ENCODE measurements around the gene RETNLB.

- TF ChIP-seq CTCF (conservative IDR thresholded peaks at IDR 0.05) (no peak), EZH2 (IDR thresholded peaks at IDR 0.05; ENCODE audit: low read depth) (no peak)
Measured at GRCh38 chr3:108780235-108780634, 23.0 kb upstream of the RETNLB start.
